Measurements from ENCODE around the gene OR10R2.
A peak's percentile ranks its signal among the peaks of the same experiment; 100 is the strongest.
"Not testable (repeated sequence)": the region's sequence is repeated elsewhere in the genome, so short reads cannot be mapped to it uniquely, and the experiment has no call there.

OR10R2 gene, protein sequence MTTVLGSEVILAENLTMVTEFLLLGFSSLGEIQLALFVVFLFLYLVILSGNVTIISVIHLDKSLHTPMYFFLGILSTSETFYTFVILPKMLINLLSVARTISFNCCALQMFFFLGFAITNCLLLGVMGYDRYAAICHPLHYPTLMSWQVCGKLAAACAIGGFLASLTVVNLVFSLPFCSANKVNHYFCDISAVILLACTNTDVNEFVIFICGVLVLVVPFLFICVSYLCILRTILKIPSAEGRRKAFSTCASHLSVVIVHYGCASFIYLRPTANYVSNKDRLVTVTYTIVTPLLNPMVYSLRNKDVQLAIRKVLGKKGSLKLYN

DNA sequence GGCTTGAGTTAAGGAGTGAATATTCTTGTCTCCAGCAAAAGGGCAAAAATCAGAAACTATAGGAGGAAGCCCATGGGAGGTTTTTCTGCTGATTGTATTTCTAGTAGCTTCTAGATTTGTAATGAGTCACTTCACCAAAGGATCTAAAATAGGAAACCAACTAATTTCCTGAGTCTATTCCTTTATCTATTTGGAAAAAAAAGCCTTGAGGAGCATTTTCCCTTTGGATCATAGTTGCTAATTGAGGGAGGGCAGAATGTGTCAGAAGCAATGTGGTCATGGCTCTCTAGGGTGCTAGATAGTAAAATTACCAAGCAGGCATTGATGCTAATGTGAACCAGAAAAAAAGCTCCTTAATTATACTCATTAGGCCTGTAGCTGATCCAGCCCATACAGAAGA lies at the start of gene OR10R2:
OR10R2 (plus strand) TSS at position 301 of the 400 bp plus-strand sequence. CDS start 106 bp downstream, outside the sequence.
- DNase-seq, result no peak

DNA sequence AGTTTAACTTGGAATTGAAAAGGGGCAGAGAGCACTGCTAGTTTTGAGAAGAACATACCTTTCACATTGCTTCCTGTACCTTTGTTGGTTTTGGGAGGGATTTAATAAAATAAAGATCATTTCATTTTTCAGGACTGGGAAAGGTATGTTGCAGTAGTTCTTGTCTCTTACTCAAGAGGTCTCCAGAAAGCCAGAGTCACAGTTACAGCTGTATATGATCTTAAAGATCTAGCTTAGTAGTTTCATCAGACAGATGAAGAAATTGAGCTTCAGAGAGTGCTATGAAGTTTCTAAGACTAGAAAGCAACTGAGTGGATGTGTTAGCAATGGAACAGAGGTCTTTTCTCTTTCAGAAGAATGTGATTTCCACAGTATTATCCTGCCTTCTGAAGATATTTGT lies 47.0 kb upstream of the OR10R2 start:
- no peak for DNase-seq

DNA sequence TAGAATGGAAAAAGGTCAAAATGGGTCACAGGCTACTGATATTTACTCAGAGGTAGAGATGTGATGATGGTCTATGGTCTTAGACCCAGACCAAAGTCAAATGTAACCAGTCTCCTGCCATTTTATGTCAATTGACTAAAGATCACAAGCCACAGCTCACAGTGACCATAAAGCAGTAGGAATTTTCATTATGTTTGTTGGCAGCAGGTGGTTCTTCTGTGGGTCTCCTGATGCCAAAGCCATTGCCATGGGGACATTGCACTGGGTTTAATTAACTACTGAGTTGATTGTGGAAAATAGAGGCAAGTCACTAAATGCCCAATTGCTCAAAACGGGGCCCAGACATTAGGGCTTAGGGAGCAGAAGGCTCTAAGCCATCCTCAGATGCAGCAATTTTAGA lies 45.9 kb upstream of the OR10R2 start, which contains the start of gene OR10K2:
OR10K2 (minus strand) TSS at position 101 of the 400 bp plus-strand sequence. CDS start 5,371 bp downstream, outside the sequence.
- DNase-seq, result no peak

DNA sequence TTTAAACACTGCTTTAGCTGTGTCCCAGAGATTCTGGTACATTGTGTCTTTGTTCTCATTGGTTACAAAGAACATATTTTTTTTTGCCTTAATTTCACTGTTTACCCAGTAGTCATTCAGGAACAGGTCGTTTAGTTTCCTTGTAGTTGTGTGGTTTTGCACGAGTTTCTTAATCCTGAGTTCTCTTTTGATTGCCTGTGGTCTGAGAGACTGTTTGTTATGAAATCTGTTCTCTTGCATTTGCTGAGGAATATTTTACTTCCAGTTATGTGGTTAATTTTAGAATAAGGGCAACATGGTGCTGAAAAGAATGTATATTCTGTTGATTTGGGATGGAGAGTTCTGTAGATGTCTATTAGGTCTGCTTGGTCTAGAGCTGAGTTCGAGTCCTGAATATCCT lies 41.9 kb upstream of the OR10R2 start:
- not testable (repeated sequence) for DNase-seq

DNA sequence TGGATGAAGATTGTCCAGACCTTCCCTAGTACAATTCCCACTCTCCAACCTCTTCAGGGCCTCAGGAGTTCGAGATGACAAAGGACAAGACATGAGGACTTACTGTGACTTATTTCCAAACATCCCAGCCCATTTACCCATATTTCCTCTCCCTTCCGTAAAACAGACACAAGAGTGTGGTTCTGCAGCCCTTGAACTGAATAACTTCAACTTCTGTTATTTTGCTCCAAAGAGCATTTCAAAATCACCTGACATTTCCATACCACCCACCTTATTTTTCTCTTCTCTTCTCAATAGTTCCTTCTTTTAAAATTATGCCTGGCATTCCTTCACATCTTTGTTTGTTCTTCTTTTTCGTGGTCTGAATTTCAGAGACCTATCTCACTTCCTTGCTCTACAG lies 37.3 kb upstream of the OR10R2 start:
- no peak for DNase-seq

DNA sequence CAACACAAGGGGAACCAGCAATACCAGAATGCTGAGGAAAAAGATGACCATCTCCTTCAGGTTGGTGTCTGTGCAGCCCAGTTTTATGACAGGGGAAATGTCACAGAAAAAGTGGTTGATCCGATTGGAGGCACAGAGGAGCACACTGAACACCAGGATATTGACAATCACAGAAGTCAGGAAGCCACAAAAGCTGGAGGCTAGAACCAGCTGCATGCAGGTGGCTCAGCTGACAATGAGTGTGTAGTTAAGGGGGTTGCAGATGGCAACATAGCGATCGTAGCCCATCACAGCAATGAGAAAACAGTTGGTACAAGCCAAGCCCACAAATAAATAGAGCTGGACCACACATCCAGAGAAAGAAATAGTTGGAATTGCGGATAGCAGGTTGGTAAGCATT lies 26.6 kb upstream of the OR10R2 start:
- DNase-seq, result no peak

DNA sequence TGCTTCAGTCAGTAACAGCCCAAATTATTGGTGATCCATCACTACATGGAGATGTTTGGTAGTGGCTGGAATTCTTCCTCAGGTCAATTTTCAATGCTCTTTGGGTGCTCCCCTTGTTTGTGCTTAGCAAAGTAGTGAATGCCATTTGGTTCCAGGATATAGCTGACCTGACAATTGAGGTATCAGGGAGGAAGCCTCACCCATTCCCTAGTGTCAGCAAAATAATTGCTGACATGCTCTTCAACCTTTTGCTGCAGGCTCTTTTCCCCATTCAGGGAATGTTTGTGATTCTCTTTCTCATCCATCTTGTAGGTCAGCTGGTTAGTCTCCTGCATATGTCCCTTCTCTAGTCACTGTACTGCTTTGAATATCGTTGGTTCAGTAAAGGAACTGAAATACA lies 17.5 kb upstream of the OR10R2 start:
- no peak for DNase-seq

DNA sequence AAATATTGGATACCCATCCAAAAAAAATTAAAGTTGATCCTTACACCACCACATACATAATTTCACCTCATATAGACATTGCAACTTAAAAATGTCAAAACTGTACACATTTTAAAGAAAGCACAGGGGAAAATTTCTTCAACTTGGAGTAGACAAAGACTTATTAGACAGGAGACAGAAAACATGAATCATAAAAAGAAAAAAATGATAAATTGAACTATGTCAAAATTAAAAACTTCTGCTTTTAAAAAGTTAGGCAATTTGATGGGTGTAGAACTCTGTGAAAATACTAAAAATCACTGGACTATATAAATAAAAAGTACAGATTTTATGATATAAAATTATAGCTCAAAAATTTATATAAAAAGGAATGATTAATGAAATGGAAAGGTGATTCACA lies 14.8 kb upstream of the OR10R2 start:
- no peak for DNase-seq

DNA sequence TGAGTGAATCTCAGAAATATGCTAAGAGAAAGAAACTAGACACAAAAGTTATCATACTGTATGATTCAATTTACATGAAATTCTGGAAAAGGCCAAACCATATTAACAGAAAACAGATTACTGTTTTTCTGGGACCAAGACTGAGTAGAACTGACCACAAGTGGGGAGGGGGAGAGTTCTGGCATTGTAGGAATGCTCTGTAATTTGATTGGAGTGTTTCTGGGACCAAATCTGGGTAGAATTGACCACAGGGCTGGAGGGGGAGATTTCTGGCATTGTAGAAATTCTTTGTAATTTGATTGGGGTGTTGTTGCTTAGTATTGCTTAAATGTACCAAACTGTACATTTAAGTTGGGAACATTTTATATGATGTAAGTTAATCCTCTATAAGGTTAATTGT lies 13.8 kb upstream of the OR10R2 start:
- no peak for DNase-seq

DNA sequence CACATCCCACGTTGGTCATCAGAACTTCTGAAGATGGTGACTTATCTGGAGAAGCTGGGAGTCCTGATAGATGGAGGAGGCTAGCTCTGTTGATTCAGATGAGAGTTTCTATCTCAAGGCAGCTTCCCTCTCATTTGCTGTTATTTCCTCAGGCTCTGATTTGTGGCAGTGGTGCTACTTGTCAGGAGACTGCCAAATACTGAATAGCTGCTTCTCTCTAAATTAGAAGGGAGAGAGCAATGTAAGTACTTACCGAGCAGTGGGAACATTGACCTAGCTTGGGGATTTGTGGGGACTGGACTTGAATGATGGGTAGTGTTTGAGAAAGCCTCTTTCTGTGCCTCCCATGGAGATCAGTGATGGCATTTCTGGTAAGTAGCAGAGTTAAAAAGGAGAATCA lies 10.5 kb upstream of the OR10R2 start, which contains the start of gene OR10K1:
OR10K1 (plus strand) TSS at position 301 of the 400 bp plus-strand sequence. CDS start 3,728 bp downstream, outside the sequence.
- no peak for DNase-seq

DNA sequence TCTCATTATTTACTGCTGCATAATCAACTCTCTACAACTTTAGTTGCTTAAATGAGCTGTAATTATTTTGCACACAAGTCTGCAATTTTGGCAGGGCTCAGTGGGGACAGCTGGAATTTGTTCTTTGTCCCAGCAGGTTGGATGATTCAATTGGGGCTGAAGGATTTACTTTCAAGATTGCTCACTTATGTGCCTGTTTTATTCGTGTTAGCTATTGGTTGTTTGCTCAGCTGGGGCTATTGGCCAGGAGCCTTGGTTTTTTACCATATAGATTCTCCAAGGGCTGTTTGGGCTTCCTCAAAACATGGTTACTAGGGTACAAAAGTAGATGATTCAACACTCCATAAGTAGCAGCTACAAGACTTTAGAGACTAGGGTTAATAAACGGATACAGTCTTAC lies 13.4 kb downstream of the OR10R2 start:
- DNase-seq, result no peak

DNA sequence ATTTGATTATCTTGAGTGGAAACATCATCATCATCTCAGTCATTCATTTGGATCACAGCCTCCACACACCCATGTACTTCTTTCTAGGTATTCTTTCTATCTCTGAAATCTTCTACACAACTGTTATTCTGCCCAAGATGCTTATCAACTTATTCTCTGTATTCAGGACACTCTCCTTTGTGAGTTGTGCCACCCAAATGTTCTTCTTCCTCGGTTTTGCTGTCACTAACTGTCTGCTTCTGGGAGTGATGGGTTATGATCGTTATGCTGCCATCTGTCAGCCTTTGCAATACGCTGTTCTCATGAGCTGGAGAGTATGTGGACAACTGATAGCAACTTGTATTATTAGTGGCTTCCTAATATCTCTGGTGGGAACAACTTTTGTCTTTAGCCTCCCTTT lies 19.3 kb downstream of the OR10R2 start:
- DNase-seq, result no peak

DNA sequence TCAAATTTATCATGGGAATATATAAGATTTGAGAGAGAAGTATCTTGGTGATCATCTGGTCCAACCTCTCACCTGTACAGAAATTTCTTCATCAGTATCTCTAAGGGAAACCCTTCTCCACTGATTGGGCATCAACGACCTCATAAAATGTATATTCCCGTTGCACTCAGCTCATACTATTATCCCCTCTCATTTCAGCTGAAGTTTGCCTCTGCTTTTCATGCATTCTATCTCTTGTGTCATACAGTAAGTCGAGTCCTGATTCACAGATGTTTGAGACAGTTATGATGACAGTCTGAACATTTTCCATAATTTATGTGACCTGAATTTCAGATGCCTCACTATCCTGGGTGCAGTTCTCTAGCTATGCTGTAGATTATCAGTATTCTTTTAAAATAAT lies 21.0 kb downstream of the OR10R2 start:
- DNase-seq, result no peak

DNA sequence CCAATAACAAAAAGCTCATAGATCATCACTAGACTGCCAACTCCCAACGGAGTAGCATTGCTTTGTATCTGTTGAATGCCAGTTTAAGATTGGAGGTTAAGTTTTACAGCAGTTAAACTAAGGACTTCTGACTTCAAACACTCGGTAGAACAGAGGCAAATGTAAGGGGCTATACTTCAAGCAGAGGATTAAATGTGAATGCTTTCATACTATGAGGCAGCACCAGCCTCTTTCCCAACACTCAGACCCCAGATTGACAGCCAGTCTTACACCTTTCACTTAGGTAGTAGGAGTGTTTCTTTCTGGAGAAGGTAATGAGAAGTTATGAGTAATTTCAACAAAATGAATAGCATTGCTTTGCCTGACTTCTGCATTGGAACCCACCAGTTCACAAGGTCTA lies 22.8 kb downstream of the OR10R2 start:
- no peak for DNase-seq

DNA sequence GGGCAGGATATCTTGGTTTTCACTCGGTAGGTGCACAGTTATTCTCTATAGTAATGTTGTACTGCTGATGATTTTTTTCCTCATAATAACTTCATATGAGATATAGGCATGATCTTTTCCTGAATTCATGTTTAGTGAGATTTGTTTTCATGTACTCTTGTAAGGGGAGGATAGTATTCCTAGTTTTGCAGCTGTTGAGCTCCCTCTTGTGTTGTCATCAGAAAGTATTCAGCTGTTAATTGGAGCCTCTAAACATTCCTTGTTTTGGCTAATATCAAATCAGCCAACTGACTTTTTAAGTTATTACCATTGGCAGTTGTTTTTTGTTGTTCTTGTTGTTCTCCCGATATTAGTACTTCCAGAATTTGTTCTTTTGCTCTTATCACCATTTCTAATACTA lies 24.4 kb downstream of the OR10R2 start:
- DNase-seq, result no peak

DNA sequence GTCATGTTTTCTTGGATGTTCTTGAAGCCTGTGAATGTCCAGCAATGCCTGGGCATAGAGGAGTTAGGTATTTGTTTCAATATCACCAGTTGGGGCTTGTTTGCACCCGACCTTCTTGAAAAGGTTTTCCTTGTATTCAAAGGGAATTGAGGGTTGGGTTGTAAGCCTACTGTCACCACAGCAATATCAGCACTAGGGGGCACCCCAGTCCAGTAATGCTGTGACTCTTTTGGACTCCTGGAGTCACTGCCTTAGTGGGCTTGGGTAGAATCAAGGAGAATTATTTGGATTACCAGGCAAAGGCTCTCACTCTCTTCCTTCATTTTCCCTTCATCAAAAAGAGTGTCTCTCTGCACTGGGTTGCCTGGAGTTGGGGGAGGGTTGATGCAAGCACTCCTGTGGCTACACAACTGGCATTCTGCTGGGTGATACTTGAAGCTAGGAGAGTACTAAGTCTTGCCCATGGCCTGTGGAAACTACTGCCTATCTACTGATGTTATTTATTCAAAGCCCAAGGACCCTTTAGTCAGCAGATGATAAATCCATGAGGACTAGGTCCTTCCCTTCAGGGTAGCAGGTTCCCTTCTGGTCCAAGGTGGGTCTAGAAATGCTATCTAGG lies 34.5 kb downstream of the OR10R2 start:
- DNase-seq, result peak; percentile 59 to 60

DNA sequence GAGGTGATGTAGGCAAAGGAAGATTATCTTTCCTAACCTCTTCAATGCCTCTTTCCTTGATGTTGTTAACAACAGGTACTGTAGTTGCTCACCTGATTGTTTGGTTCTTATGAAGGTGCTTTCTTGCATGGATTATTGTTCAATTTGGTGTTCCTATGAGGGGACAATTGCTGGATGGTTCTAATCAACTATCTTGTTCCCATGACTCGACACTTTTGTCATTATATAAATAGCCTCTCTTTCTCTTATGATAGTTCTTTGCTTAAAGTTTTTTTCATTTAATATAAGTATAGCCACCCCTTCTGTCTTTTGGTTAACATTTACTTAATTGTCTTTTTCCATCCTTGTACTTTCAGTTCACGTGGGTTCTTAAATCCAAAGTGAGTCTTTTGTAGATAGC lies 35.5 kb downstream of the OR10R2 start:
- DNase-seq, result no peak

DNA sequence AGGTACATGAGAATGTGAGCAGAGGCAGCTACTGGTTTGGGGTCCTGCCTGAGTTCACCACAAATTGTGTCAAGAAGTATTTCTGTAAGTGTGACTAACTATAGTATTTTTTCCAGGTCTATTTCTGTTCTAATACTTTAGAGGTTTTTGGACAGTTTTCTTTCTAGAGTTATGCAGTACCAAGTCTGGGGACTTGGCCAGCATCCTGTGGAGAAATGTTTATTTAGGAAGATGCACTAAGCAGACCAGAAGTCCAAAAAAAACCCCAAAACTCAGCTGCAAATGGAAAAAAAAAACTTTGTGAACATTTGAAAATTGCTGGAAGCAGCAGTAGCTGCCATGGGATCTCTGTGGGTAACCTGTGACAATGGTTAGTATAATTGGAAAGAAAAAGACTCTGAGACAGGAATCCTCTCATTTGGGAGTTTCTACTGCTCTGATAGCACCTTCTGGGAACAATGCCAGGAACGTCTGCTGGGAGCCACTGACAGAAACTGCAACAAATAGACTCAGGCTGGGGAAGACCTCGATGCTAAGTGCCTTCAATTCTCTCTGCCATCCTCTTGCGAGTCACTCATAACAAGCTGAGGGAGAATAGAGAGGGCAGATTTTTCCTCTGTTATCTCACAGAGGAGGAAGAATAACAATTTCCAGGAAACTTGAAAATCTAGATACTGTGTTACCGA lies 37.6 kb downstream of the OR10R2 start:
- DNase-seq, result no peak

DNA sequence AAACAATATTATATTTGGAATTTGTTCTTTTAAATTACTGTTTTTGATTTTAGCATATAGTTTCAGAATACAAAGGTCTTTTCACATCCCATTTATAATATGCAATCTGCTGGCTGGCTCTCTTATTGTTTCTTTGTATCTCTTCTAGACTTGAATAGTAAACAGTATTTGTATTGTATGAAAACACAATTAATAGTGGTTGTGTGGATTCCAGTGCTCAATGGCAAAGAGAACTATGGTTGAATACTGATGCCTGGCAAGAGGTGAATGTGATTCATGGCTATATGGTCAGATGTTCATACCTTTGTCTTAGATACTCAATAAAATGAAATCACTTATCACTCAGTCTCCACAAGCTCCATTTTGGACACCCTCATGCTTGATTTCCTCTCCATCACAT lies 44.9 kb downstream of the OR10R2 start:
- DNase-seq, result no peak

DNA sequence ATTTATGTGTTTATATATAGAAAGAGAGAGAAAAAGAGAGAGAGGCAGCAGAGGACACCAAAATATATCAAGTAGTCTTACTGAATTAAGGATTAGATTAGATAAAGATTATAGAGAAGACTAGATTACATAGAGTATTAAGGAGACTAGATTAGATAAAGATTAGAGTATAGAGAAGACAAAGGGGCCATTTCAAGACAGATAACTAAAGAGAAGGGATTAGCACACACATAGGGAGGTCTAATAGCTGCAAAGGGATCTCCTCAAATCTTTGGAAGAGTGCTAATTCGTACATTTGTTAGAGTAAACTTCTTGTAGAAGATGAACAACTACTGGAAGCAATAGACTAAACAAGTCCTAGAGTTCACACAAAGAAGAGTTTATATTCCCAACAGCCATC lies 48.0 kb downstream of the OR10R2 start:
- DNase-seq, result no peak

DNA sequence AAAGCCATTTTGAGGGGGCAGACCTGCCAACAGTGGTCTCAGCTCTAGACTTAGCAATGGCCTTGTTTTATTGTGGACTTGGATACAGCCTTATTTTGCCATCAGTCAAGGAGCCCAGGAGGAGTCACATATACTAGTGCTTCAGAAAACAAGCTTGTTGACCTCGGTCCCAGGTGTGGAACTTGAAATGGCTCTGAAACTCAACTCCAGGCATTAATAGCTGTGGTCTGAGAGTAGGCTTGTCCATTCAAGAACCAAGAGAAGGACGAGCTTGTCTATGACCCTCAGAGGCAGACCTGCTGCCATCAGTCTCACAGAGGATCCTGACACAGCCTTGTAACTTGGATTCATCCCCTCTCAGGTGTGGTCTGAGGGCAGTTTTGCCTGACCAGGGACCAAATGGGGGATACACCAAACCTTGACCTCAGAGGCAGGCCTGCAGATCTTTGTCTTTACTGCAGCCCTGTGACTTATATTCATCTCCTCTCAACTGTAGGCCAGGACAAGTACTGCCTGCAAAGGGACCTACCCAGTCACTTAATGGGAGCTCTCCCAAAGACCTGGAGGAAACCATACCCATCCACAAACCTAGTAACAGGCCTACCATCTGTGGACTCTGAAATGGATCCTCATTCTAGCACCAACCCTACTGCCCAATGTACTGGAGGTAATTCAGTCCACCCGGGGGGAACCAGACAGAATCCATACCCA lies 49.1 kb downstream of the OR10R2 start:
- no peak for DNase-seq

DNA sequence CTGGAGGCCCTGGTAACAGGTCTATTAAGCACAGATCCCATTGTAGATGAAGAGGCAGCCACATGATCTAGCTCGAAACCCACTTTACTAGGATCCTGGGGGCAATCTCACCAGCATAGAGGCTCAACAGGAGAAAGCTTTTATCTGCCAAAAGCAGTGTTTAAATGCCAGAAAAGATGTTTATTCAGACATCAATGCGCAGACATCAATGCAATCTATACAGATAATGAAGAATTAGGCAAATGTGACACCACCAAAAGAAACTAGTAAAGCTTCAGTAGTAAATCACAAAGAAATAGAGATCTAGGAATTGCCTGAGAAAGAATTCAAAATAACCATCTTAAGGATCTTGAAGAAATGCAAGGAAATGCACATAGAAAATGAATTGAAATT lies 49.6 kb downstream of the OR10R2 start:
- no peak for DNase-seq

DNA sequence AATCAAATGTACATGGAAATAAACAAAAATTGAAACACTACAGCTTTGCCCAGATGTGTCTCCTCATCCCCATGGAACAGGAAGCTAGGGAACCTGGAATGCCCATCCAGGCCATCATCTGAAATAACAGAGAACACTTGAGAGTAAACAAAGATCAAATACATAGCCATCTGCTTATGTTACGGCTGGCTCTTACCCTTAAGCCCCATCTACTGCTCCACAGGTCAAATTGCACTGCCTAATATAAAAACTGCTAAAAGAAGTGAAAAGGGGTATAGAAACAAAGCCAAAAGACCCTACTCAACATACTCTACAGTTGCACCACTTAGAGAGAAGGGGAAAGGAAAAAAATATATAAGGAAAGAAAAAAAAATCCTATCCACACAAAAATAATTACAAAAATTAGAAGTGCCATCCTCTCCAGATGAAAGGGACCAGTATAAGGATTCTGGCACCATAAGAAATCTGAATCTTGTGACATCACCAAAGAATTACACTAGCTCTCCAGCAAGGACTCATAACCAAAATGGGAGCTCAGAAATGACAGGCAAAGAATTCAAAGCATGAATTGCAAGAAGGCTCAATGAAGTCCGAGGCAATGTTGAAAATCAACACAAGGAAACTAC lies 55.3 kb downstream of the OR10R2 start:
- no peak for DNase-seq

All from stimulated activated CD4-positive, alpha-beta T cell treated with anti-CD3 and anti-CD28 coated beads, Interleukin-2, amount 100 ng/mL, for 24 hours (primary cell).